B cell (primary cell): ENCODE measurements around the gene HSBP1L1. TPM values are rescaled to one million over a fixed set of nuclear protein-coding genes. Genes with fewer than 3 reads are reported as not detected.

ENCODE experiments used
- ATAC-seq: fragments of 200-7000 bp; cut with Tn5 transposase; one replicate; pipeline ENCODE4 v1.10.0; 2021; ENCODE audit warnings: low read depth, mild to moderate bottlenecking, moderate number of reproducible peaks, moderate library complexity
- CTCF ChIA-PET: fragments of 350-600 bp; sonication (Branson Sonifier 250); formaldehyde crosslinking; loops from one replicate; lab custom pipeline; 2021; ENCODE audit warnings: antibody characterized with exemption, inconsistent platforms; lab: Charles Lee
- POLR2A ChIA-PET: fragments of 350-600 bp; sonication (Branson Sonifier 250); formaldehyde crosslinking; loops from one replicate; lab custom pipeline; 2021; ENCODE audit warnings: antibody characterized with exemption; lab: Charles Lee
- DNase-seq: peaks from one replicate; pipeline ENCODE4 v3.0.0; 2013
- H2AFZ ChIP-seq: 2 replicates; pipeline ENCODE4 v1.6.1; 2012; ENCODE audit warnings: mild to moderate bottlenecking, low read depth, low read length; ENCODE audit not compliant: insufficient read depth, poor library complexity, severe bottlenecking
- H3K27ac ChIP-seq, 2 donors: 1 replicate in 1 of 2; 2 replicates in 1 of 2; pipeline ENCODE4 v1.5.1; 2012 to 2013; ENCODE audit warnings: low read length in 2 of 2, mild to moderate bottlenecking in 2 of 2, moderate library complexity in 1 of 2
- H3K27me3 ChIP-seq, 4 experiments: fragments of 200-600 bp in 1 of 4; sonication (generic) in 1 of 4; replicated peaks in 1 of 4; 1 replicate in 2 of 4; 2 replicates in 2 of 4; pipeline versions ENCODE4 v1.6.1 to v1.7.0; 2013 to 2016; ENCODE audit warnings: low read length in 3 of 4, mild to moderate bottlenecking in 2 of 4, mixed read lengths in 1 of 4, moderate library complexity in 1 of 4; ENCODE audit not compliant: insufficient read depth in 4 of 4, control insufficient read depth in 3 of 4; ENCODE audit errors: control extremely low read depth in 1 of 4
- H3K36me3 ChIP-seq, 2 experiments: replicated peaks in 1 of 2; 1 replicate in 1 of 2; 2 replicates in 1 of 2; pipeline versions ENCODE4 v1.6.1 to v1.7.1; 2013; ENCODE audit warnings: low read length in 1 of 2; ENCODE audit not compliant: insufficient read depth in 2 of 2, control insufficient read depth in 1 of 2; ENCODE audit errors: control extremely low read depth in 1 of 2, extremely low read depth in 1 of 2
- H3K4me1 ChIP-seq, 2 donors: fragments of 200-600 bp in 1 of 2; sonication (generic) in 1 of 2; 1 replicate in 1 of 2; 2 replicates in 1 of 2; pipeline versions ENCODE4 v1.5.1 to v1.6.1; 2013 to 2017; ENCODE audit warnings: low read length in 2 of 2; ENCODE audit not compliant: control insufficient read depth in 2 of 2, insufficient read depth in 2 of 2
- H3K4me2 ChIP-seq: replicated peaks from 2 replicates; pipeline ENCODE3; 2012; ENCODE audit warnings: mild to moderate bottlenecking, low read depth, low read length; ENCODE audit not compliant: poor library complexity, severe bottlenecking
- H3K4me3 ChIP-seq, 5 experiments: fragments of 200-600 bp in 1 of 5; sonication (generic) in 1 of 5; 1 replicate in 3 of 5; 2 replicates in 2 of 5; pipeline versions ENCODE4 v1.5.1 to v1.7.0; 2011 to 2016; ENCODE audit warnings: low read length in 4 of 5, mild to moderate bottlenecking in 4 of 5, low read depth in 2 of 5, control low read depth in 1 of 5, moderate library complexity in 1 of 5; ENCODE audit not compliant: insufficient read depth in 1 of 5; ENCODE audit errors: control extremely low read depth in 1 of 5, extremely low read depth in 1 of 5
- H3K79me2 ChIP-seq: fragments of 200-600 bp; sonication (generic); one replicate; pipeline ENCODE4 v1.6.0; 2016; ENCODE audit warnings: low read length; ENCODE audit not compliant: control insufficient read depth, insufficient read depth
- H3K9ac ChIP-seq: fragments of 200-600 bp; sonication (generic); 2 replicates; pipeline ENCODE4 v1.6.1; 2017; ENCODE audit warnings: mild to moderate bottlenecking, low read length, moderate library complexity
- H3K9me3 ChIP-seq, 3 donors: one replicate each; pipeline versions ENCODE4 v1.6.1 to v1.7.1; 2013; ENCODE audit warnings: low read length in 2 of 3; ENCODE audit not compliant: control insufficient read depth in 2 of 3, insufficient read depth in 1 of 3; ENCODE audit errors: control extremely low read depth in 1 of 3
- H4K20me1 ChIP-seq: 2 replicates; pipeline ENCODE4 v1.6.0; 2012; ENCODE audit warnings: mild to moderate bottlenecking, low read length; ENCODE audit not compliant: insufficient read depth, control insufficient read depth, poor library complexity, severe bottlenecking
- H3K27ac Mint-ChIP-seq: one replicate; pipeline ENCODE4 v1.8.0; 2021; ENCODE audit warnings: mixed read lengths
- H3K27me3 Mint-ChIP-seq: one replicate; pipeline ENCODE4 v1.8.0; 2021; ENCODE audit warnings: mixed read lengths
- H3K4me1 Mint-ChIP-seq: one replicate; pipeline ENCODE4 v1.8.0; 2021; ENCODE audit warnings: mixed read lengths
- H3K4me3 Mint-ChIP-seq: one replicate; pipeline ENCODE4 v1.8.0; 2021; ENCODE audit warnings: mixed read lengths
- H3K9me3 Mint-ChIP-seq: one replicate; pipeline ENCODE4 v1.8.0; 2022; ENCODE audit warnings: mixed read lengths; ENCODE audit not compliant: insufficient read depth
- EZH2 ChIP-seq: IDR thresholded peaks from 2 replicates; pipeline ENCODE4 v1.6.1; 2012; ENCODE audit warnings: borderline replicate concordance, low read depth, mild to moderate bottlenecking, moderate library complexity, low read length; ENCODE audit not compliant: insufficient read depth, poor library complexity, severe bottlenecking
- WGBS: methylation state at CpG from one replicate; pipeline ENCODE4 v1.1.5; 2013; ENCODE audit warnings: missing lambda C conversion rate; ENCODE audit not compliant: insufficient coverage; 5-methylcytosine and 5-hydroxymethylcytosine counted together
- intact Hi-C: fragments of 100-400 bp; cut with micrococcal nuclease; formaldehyde crosslinking; loops from one replicate; pipeline ENCODE4 v1.10.0; 2022
- polyA plus RNA-seq: library from polyadenylated mRNA; depleted of rRNA; stranded (reverse); fragments of >200 nt; gene quantifications from 2 replicates; pipeline ENCODE4 v1.2.3, GENCODE V29; 2012
- total RNA-seq, 2 donors: library from RNA; stranded (reverse); fragments of 120-200 nt in 1 of 2; gene quantifications; 1 replicate in 1 of 2; 2 replicates in 1 of 2; pipeline versions ENCODE4 v1.2.3 to v1.2.4, GENCODE V29; 2013 to 2022
- TF ChIP-seq, protein P1 (sequence below): fragments of 200-600 bp; IDR thresholded peaks from one replicate; pipeline ENCODE4 v1.8.0; 2022; ENCODE audit warnings: antibody characterized with exemption, mild to moderate bottlenecking

Gene HSBP1L1
- total and polyA plus RNA-seq, 2 donors (not counting 1 experiment from before 2014, with no cell fraction given): 4.6 to 7.2 TPM

- Histone ChIP-seq H3K27me3 (no peaks in the 10 kb centered on the region), H3K9ac (no peak overlapping the region), H3K4me3 (no peak overlapping the region), H3K9me3 (peaks cover 0 to 17% (median under 1%) of the 10 kb centered on the region in 3 donors), H3K4me1 (peaks cover 10 to 15% of the 10 kb centered on the region in 2 donors), H3K4me2 (no peak overlapping the region), H3K36me3 (peaks cover 3 to 49% of the 10 kb centered on the region in 2 experiments), H3K79me2 (peaks cover 100% of the 10 kb centered on the region), H4K20me1 (peaks cover 89% of the 10 kb centered on the region), H3K27ac (no peak overlapping the region), H2AFZ (no peak overlapping the region)
- ChIA-PET CTCF (no interaction called here), POLR2A (no interaction called here)
- H3K4me1 Mint-ChIP-seq: peaks cover 17% of the 10 kb centered on the region
- H3K4me3 Mint-ChIP-seq: no peak overlapping the region
- ATAC-seq: no peak
- no peaks in the 10 kb centered on the region for H3K27me3 Mint-ChIP-seq
- intact Hi-C loops: no loop called here
- TF ChIP-seq, protein P1, sequence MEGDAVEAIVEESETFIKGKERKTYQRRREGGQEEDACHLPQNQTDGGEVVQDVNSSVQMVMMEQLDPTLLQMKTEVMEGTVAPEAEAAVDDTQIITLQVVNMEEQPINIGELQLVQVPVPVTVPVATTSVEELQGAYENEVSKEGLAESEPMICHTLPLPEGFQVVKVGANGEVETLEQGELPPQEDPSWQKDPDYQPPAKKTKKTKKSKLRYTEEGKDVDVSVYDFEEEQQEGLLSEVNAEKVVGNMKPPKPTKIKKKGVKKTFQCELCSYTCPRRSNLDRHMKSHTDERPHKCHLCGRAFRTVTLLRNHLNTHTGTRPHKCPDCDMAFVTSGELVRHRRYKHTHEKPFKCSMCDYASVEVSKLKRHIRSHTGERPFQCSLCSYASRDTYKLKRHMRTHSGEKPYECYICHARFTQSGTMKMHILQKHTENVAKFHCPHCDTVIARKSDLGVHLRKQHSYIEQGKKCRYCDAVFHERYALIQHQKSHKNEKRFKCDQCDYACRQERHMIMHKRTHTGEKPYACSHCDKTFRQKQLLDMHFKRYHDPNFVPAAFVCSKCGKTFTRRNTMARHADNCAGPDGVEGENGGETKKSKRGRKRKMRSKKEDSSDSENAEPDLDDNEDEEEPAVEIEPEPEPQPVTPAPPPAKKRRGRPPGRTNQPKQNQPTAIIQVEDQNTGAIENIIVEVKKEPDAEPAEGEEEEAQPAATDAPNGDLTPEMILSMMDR: no peak
- TF ChIP-seq EZH2: no peak
- no peak overlapping the region for H3K27ac Mint-ChIP-seq
- DNase-seq: no peak
- peaks cover 3% of the 10 kb centered on the region for H3K9me3 Mint-ChIP-seq
- WGBS: 97% methylated on average over 17 of the region's 17 CpGs
Measured at GRCh38 chr18:79940814-79941472, 23.5 kb upstream of the HSBP1L1 start.

- 93% methylated on average over 13 of the region's 16 CpGs for WGBS
- TF ChIP-seq EZH2: no peak
- TF ChIP-seq, protein P1: no peak
- H2AFZ ChIP-seq: no peak overlapping the region
- H3K9me3 ChIP-seq: peaks cover 0 to 13% (median 0%) of the 10 kb centered on the region in 3 donors
- no peak overlapping the region for H3K4me3 ChIP-seq
- peaks cover 10 to 15% of the 10 kb centered on the region in 2 donors for H3K4me1 ChIP-seq
- peaks cover 100% of the 10 kb centered on the region for H3K79me2 ChIP-seq
- ChIA-PET POLR2A (interaction anchor here (0.6 kb wide), 1 partner anchor 9 kb away, joined by 3 read pairs; no protein-coding TSS in a partner anchor), CTCF (no interaction called here)
- DNase-seq (no peak), ATAC-seq (no peak)
- no peak overlapping the region for H3K9ac ChIP-seq
- peaks cover 3 to 50% of the 10 kb centered on the region in 2 experiments for H3K36me3 ChIP-seq
- no peak overlapping the region for H3K4me2 ChIP-seq
- Mint-ChIP-seq H3K4me1 (peaks cover 23% of the 10 kb centered on the region), H3K27ac (no peak overlapping the region), H3K27me3 (no peaks in the 10 kb centered on the region), H3K9me3 (no peaks in the 10 kb centered on the region), H3K4me3 (no peak overlapping the region)
- no peaks in the 10 kb centered on the region for H3K27me3 ChIP-seq
- H3K27ac ChIP-seq: no peak overlapping the region
- peaks cover 89% of the 10 kb centered on the region for H4K20me1 ChIP-seq
- intact Hi-C loops: no loop called here
Measured at GRCh38 chr18:79941473-79942119, 22.8 kb upstream of the HSBP1L1 start.
